Bladder microvascular endothelial cell (primary cell): ENCODE results near the gene OR52B2. TPM values are rescaled to one million over a fixed set of nuclear protein-coding genes. Genes with fewer than 3 reads are reported as not detected.

Experiments
- total RNA-seq: library from RNA; depleted of rRNA; stranded (reverse); fragments of >200 nt; gene quantifications from 2 replicates; pipeline ENCODE4 v1.2.3, GENCODE V29; 2014

Gene OR52B2
- under 0.01 TPM in 1 of 2 replicates, not detected in the other for total RNA-seq

GRCh38 chr11:6170226-6170625 is at the start of gene OR52B2:
TSS of gene OR52B2 (minus strand) at chr11:6170326. CDS start at chr11:6170326, 0 bp downstream.

GRCh38 chr11:6205366-6205765 is 35.2 kb upstream of the OR52B2 start, which contains the start of gene C11orf42:
TSS of gene C11orf42 (plus strand) at chr11:6205557. CDS start at chr11:6205616, 59 bp downstream.

GRCh38 chr11:6199174-6199810 is 29.2 kb upstream of the OR52B2 start, which contains the start of gene OR52W1:
TSS of gene OR52W1 (plus strand) at chr11:6199224. CDS start at chr11:6199224, 0 bp downstream.

Other genes starting within 250 kb of the OR52B2 start
- gene OR56A3, start 228.1 kb downstream of the OR52B2 start, total RNA-seq: not detected in 2 replicates
- not detected in 2 replicates for gene OR56A5, start 201.8 kb downstream of the OR52B2 start, total RNA-seq
- gene OR52L1, start 183.3 kb downstream of the OR52B2 start, total RNA-seq: not detected in 2 replicates
- gene OR56A4, start 163.4 kb downstream of the OR52B2 start, total RNA-seq: not detected in 2 replicates
- not detected in 2 replicates for gene OR56A1, start 139.6 kb downstream of the OR52B2 start, total RNA-seq
- not detected in 2 replicates for gene OR56B4, start 62.6 kb downstream of the OR52B2 start, total RNA-seq
- not detected in 2 replicates for gene OR52W1, start 28.9 kb upstream of the OR52B2 start, total RNA-seq
- gene C11orf42, start 35.2 kb upstream of the OR52B2 start, total RNA-seq: not detected in 2 replicates
- 5.2 and 10.1 TPM in 2 replicates for gene FHIP1B, start 64.3 kb upstream of the OR52B2 start, total RNA-seq
- not detected in 2 replicates for gene CNGA4, start 68.8 kb upstream of the OR52B2 start, total RNA-seq
- gene CCKBR, start 89.5 kb upstream of the OR52B2 start, total RNA-seq: 0.13 TPM in 1 of 2 replicates, not detected in the other
- 66.6 and 182 TPM in 2 replicates for gene CAVIN3, start 150.2 kb upstream of the OR52B2 start, total RNA-seq
- gene SMPD1, start 220.1 kb upstream of the OR52B2 start, total RNA-seq: 12.6 and 28.5 TPM in 2 replicates
- gene APBB1, start 248.8 kb upstream of the OR52B2 start, total RNA-seq: 37.8 and 38.0 TPM in 2 replicates